HL-60 (cell line): ENCODE results near the gene CLEC4F.

Experiments
- DNase-seq, 2 experiments: peaks; one replicate each; pipeline ENCODE4 v3.0.0-alpha.2; 2010 to 2020; ENCODE audit warnings: low read depth in 1 of 2, low spot score in 1 of 2
- H3K27ac ChIP-seq: fragments of 250-450 bp; sonication (Bioruptor Pico); replicated peaks from 2 replicates; pipeline ENCODE4 v1.5.1; 2020; ENCODE audit warnings: mild to moderate bottlenecking, moderate library complexity
- H3K27me3 ChIP-seq: fragments of 250-450 bp; sonication (Bioruptor Pico); 2 replicates; pipeline ENCODE4 v1.5.1; 2021; ENCODE audit warnings: mild to moderate bottlenecking, moderate library complexity; ENCODE audit not compliant: insufficient read depth, poor library complexity, severe bottlenecking
- H3K4me3 ChIP-seq: replicated peaks from 2 replicates; pipeline ENCODE4 v1.5.1; 2011; ENCODE audit warnings: mild to moderate bottlenecking, control low read depth, low read length; ENCODE audit not compliant: insufficient read depth
- GABPA ChIP-seq: IDR thresholded peaks from 2 replicates; pipeline ENCODE4 v1.6.1; 2012; ENCODE audit warnings: low read depth
- POLR2AphosphoS5 ChIP-seq: IDR thresholded peaks from 2 replicates; pipeline ENCODE4 v1.6.1; 2012; ENCODE audit warnings: low read depth
- REST ChIP-seq: IDR thresholded peaks from 2 replicates; pipeline ENCODE4 v1.6.1; 2012; ENCODE audit warnings: low read depth; ENCODE audit not compliant: insufficient replicate concordance
- SPI1 ChIP-seq: IDR thresholded peaks from 2 replicates; pipeline ENCODE4 v1.6.1; 2012; ENCODE audit warnings: low read depth, mild to moderate bottlenecking, borderline replicate concordance
- TF ChIP-seq, protein P1 (sequence below): IDR thresholded peaks from one replicate; pipeline ENCODE4 v1.5.1; 2011; ENCODE audit warnings: low read length, control low read depth, inconsistent platforms; ENCODE audit not compliant: insufficient read depth

The CLEC4F gene

DNA sequence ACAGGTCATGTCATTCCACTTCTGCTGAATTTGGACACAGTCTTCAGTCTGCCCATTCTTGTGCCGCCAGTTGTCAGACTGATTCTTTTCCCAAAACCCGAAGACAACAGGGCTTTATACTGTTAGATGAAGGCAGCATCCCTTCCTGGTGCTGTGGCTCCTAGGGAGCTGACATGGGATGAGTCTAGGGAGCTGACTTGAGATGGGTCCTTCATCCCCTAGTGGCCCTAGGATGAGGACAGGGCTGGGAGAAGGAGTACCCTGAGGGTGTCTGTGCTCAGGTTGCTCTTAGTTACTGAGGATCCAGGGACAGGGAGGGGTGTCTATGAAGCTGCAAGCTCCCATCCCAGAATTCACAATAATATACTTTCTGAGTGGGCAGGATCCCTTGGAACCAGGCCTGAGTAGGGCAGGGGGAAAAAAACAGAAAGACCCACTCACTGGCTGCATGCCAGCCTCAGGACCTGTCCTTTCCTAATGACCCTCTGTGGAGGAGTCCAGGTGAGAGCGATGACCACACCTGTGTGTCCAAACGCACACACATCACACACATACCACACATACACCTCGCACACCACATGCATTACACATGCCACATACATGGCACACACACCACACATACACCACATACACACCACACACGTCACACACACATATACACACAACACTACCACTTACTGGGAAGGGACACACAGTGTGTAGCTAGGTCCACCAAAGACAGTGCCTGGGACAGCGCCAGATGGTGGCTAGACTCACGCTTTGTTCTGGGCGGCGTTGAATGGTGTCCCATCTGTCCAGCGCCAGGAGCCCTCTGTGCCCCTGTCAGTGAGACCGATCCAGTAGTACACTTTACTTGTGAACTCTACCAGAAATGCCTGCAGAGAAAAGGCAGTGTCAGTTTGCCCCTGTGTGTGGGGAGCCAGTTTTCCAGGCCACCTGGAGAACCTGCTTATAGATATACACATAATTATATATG is 11.1 kb downstream of the CLEC4F start:
- TF ChIP-seq REST (no peak), POLR2AphosphoS5 (no peak), GABPA (no peak), SPI1 (no peak)
- TF ChIP-seq, protein P1, sequence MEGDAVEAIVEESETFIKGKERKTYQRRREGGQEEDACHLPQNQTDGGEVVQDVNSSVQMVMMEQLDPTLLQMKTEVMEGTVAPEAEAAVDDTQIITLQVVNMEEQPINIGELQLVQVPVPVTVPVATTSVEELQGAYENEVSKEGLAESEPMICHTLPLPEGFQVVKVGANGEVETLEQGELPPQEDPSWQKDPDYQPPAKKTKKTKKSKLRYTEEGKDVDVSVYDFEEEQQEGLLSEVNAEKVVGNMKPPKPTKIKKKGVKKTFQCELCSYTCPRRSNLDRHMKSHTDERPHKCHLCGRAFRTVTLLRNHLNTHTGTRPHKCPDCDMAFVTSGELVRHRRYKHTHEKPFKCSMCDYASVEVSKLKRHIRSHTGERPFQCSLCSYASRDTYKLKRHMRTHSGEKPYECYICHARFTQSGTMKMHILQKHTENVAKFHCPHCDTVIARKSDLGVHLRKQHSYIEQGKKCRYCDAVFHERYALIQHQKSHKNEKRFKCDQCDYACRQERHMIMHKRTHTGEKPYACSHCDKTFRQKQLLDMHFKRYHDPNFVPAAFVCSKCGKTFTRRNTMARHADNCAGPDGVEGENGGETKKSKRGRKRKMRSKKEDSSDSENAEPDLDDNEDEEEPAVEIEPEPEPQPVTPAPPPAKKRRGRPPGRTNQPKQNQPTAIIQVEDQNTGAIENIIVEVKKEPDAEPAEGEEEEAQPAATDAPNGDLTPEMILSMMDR: no peak
- no peak overlapping the region for H3K27ac ChIP-seq
- no peaks in the 10 kb centered on the region for H3K27me3 ChIP-seq
- no peak overlapping the region for H3K4me3 ChIP-seq
- DNase-seq: no peak

DNA sequence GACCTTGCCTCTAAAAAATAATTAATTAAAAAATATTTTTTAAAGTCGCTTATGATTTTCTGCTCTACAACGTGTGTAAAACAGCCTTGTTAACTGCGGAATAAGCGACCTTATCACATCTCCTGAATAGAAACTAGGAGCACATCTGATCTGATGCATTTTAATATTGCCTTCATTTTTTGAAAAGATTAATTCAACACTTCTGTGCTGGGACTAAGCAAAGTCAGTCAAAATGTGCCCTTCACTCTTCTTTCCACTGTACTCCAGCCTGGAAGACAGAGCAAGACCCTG is 12.6 kb downstream of the CLEC4F start:
- Histone ChIP-seq H3K4me3 (no peak overlapping the region), H3K27ac (no peak overlapping the region), H3K27me3 (no peaks in the 10 kb centered on the region)
- no peak for TF ChIP-seq GABPA
- TF ChIP-seq, protein P1: no peak
- TF ChIP-seq SPI1: no peak
- no peak for TF ChIP-seq POLR2AphosphoS5
- TF ChIP-seq REST: no peak
- no peak for DNase-seq

DNA sequence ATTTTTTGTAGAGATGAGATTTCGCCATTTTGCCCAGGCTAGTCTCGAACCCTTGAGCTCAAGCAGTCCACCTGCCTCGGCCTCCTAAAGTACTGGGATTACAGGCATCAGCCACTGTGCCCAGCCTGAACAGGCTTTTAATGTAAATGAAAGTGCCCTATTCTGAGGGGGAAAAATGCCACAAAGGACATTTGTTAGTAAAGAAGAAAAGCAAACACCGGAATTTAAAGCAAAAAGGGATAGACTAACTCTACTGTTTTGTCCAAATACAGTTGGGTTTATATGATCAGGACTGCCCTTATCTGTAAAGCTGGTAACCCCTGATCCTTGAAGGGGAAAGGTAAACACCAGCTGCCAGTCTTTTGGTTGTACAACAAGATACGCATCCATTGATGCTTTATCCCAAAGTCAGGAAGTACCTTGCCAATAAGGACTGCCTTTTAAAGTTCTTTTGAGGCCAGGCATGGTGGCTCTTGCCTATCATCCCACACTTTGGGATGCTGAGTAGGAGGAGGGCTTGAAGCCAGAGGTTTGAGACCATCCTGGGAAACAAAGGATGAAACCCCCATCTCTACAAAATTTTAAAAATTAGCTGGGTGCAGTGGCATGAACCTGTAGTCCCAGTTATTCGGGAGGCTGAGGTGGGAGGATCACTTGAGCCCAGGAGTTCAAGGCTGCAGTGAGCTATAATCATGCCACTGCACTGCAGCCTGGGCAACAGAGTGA is 13.1 kb downstream of the CLEC4F start:
- Histone ChIP-seq H3K27ac (no peak overlapping the region), H3K27me3 (no peaks in the 10 kb centered on the region), H3K4me3 (no peak overlapping the region)
- DNase-seq: no peak
- TF ChIP-seq GABPA: no peak
- TF ChIP-seq REST: no peak
- TF ChIP-seq, protein P1: no peak
- TF ChIP-seq SPI1: no peak
- TF ChIP-seq POLR2AphosphoS5: no peak
